HL-60/S4 (cell line): ENCODE results near the gene CAMK1D.
"Not testable (repeated sequence)": the region's sequence is repeated elsewhere in the genome, so short reads cannot be mapped to it uniquely, and the experiment has no call there.

ENCODE experiments used
- in situ Hi-C: fragments of 300-500 bp; cut with MboI; formaldehyde crosslinking; loops from 2 replicates; pipeline ENCODE4 v1.14.3; 2022; ENCODE audit warnings: low sequenced_read_pairs

Gene CAMK1D

GRCh38 chr10:12489806-12490205 lies 140.5 kb downstream of the CAMK1D start:
- in situ Hi-C loops, result no loop called here

- in situ Hi-C loops, result no loop called here
Measured at GRCh38 chr10:12490963-12491362, 141.6 kb downstream of the CAMK1D start.

GRCh38 chr10:12491491-12491890 lies 142.1 kb downstream of the CAMK1D start:
- in situ Hi-C loops, result no loop called here

GRCh38 chr10:12492016-12492415 lies 142.7 kb downstream of the CAMK1D start:
- in situ Hi-C loops, result no loop called here

- in situ Hi-C loops, result not testable (repeated sequence)
Measured at GRCh38 chr10:12497046-12497445, 147.7 kb downstream of the CAMK1D start.

GRCh38 chr10:12499076-12499986 lies 150.0 kb downstream of the CAMK1D start:
- in situ Hi-C loops, result no loop called here

- in situ Hi-C loops, result no loop called here
Measured at GRCh38 chr10:12500381-12501303, 151.3 kb downstream of the CAMK1D start.

GRCh38 chr10:12501324-12501723 lies 152.0 kb downstream of the CAMK1D start:
- in situ Hi-C loops, result no loop called here

GRCh38 chr10:12501841-12502525 lies 152.6 kb downstream of the CAMK1D start:
- in situ Hi-C loops, result no loop called here

GRCh38 chr10:12502526-12503274 lies 153.4 kb downstream of the CAMK1D start:
- in situ Hi-C loops, result no loop called here

- in situ Hi-C loops, result no loop called here
Measured at GRCh38 chr10:12503311-12503710, 154.0 kb downstream of the CAMK1D start.

- in situ Hi-C loops, result no loop called here
Measured at GRCh38 chr10:12504176-12504575, 154.8 kb downstream of the CAMK1D start.

GRCh38 chr10:12504628-12505027 lies 155.3 kb downstream of the CAMK1D start:
- in situ Hi-C loops, result no loop called here

- in situ Hi-C loops, result no loop called here
Measured at GRCh38 chr10:12505683-12506082, 156.3 kb downstream of the CAMK1D start.

GRCh38 chr10:12507165-12507850 lies 158.0 kb downstream of the CAMK1D start:
- in situ Hi-C loops, result no loop called here

GRCh38 chr10:12508165-12508564 lies 158.8 kb downstream of the CAMK1D start:
- in situ Hi-C loops, result no loop called here

- in situ Hi-C loops, result no loop called here
Measured at GRCh38 chr10:12509016-12509793, 159.9 kb downstream of the CAMK1D start.

GRCh38 chr10:12509794-12510100 lies 160.4 kb downstream of the CAMK1D start:
- in situ Hi-C loops, result no loop called here

- in situ Hi-C loops, result no loop called here
Measured at GRCh38 chr10:12510501-12510941, 161.2 kb downstream of the CAMK1D start.
